Stimulated activated CD4-positive, alpha-beta T cell treated with anti-CD3 and anti-CD28 coated beads, Interleukin-1b, Interleukin-23, amount 100 ng/mL, for 1 hour (primary cell): ENCODE data around the gene TSPAN18.

Experiments
- DNase-seq, 2 donors: peaks; one replicate each; pipeline ENCODE4 v3.0.0-alpha.2; 2020; ENCODE audit warnings: low read depth in 2 of 2

The TSPAN18 gene

GRCh38 chr11:44737245-44738085 lies 10.7 kb downstream of the TSPAN18 start:
- DNase-seq = no peak

GRCh38 chr11:44738791-44739190 lies 12.0 kb downstream of the TSPAN18 start:
- no peak for DNase-seq

- DNase-seq = no peak
These were observed 14.2 kb downstream of the TSPAN18 start for GRCh38 chr11:44740967-44741366.

GRCh38 chr11:44741976-44742375 lies 15.2 kb downstream of the TSPAN18 start:
- DNase-seq = no peak

GRCh38 chr11:44742508-44743246 lies 15.9 kb downstream of the TSPAN18 start:
- DNase-seq = no peak

- DNase-seq = no peak
These were observed 16.6 kb downstream of the TSPAN18 start for GRCh38 chr11:44743326-44743725.

GRCh38 chr11:44743959-44744557 lies 17.3 kb downstream of the TSPAN18 start:
- DNase-seq = no peak

GRCh38 chr11:44746894-44747293 lies 20.1 kb downstream of the TSPAN18 start:
- no peak for DNase-seq

- DNase-seq = no peak
These were observed 20.6 kb downstream of the TSPAN18 start for GRCh38 chr11:44747316-44747715.

- no peak for DNase-seq
These were observed 21.1 kb downstream of the TSPAN18 start for GRCh38 chr11:44747836-44748235.

GRCh38 chr11:44748606-44749005 lies 21.8 kb downstream of the TSPAN18 start:
- DNase-seq = no peak

- DNase-seq = no peak
These were observed 22.4 kb downstream of the TSPAN18 start for GRCh38 chr11:44749189-44749588.

- DNase-seq = no peak
These were observed 24.0 kb downstream of the TSPAN18 start for GRCh38 chr11:44750551-44751465.

- DNase-seq = no peak
These were observed 25.5 kb downstream of the TSPAN18 start for GRCh38 chr11:44752300-44752699.

GRCh38 chr11:44752713-44753112 lies 26.0 kb downstream of the TSPAN18 start:
- no peak for DNase-seq

- no peak for DNase-seq
These were observed 27.3 kb downstream of the TSPAN18 start for GRCh38 chr11:44753961-44754645.

GRCh38 chr11:44754876-44755555 lies 28.3 kb downstream of the TSPAN18 start:
- DNase-seq = no peak

- no peak for DNase-seq
These were observed 29.1 kb downstream of the TSPAN18 start for GRCh38 chr11:44755556-44756523.

- DNase-seq = no peak
These were observed 32.2 kb downstream of the TSPAN18 start for GRCh38 chr11:44758983-44759382.
